CD4-positive, alpha-beta T cell treated with Interleukin-10 for 1 hour (primary cell): ENCODE results near the gene CCDC92.
"Not testable (repeated sequence)": the region's sequence is repeated elsewhere in the genome, so short reads cannot be mapped to it uniquely, and the experiment has no call there.

Experiments used
- DNase-seq: peaks from one replicate; pipeline ENCODE4 v3.0.0-alpha.2; 2020

CCDC92 gene

DNA sequence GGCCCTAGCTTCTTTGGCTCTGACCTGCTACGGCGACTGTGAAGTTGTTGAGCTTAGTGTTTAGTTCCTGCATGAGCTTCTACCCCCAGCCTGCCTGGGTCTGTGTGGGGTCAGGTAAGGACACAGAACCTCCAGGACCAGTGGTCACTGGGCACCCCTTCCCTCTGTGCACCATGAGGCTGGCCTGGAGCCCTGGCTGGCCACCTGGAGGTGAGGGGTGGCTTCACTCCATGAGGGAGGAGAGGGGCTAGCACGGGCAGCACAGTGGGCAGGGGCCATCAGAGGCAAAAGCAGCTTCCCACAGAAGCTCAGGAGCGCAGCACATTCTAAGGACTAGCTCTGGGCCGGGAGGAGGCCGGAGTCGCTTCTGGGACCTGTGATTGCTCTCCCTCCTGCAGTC lies 36.7 kb downstream of the CCDC92 start:
- DNase-seq, result no peak

- DNase-seq, result no peak
These were observed 37.8 kb downstream of the CCDC92 start for GRCh38 chr12:123934829-123935228.

DNA sequence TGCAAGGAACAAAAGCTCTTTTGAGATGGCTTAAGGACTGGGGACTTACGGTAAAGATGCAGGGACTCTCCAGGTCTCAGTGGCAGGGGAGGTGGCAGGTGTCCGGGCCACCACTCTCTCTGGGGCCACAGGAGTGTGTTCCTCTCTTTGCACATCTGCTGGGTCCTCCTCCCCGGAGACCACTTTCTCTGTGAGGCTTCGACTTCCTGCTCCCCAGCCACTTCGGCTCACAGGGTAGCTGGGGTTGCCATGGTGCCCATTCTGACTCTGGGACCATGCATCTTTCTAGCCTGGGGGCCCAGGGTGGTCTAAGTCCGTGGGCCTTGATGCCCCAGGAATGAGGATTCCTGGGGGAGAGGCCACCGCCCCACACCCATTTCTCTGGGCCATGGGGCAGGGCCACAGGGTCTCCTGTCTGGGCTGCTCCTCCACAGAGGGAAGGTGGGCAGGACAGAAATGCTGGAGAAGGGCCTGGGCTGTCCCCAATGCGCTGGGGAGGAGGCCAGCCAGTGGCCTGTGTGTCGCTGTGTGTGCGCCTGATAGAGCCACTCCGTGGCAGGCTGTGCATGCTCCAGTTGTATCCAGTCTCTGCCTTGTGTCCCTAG lies 38.5 kb downstream of the CCDC92 start:
- DNase-seq, result no peak

GRCh38 chr12:123933214-123933613 lies 39.4 kb downstream of the CCDC92 start:
- no peak for DNase-seq

DNA sequence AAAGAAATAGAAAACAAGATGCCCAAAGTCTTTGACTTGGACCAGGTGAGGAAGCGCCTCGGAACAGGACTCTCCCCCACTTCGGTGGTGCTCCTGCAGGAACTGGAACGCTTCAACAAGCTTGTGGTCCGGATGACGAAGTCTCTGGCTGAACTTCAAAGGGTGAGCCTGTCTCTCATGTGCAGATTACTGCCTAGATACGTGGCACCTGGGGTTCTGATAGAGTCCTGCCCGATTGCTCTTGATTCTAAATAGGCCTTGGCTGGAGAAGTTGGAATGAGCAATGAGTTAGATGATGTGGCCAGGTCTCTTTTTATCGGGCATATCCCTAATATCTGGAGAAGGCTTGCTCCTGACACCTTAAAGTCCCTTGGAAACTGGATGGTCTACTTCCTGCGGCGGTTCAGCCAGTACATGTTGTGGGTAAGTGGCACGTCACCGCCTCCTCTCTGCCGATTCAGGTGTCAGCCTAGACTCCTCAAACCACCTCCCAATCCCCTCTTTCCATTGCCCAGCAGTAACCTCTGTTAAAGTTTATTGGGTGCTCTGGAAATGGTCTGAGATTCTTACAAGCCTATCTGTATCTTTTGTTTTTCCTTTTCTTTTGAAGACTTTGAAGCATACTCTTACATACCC lies 40.8 kb downstream of the CCDC92 start:
- peak; percentile 42 for DNase-seq

GRCh38 chr12:123929946-123930583 lies 42.6 kb downstream of the CCDC92 start:
- no peak for DNase-seq

DNA sequence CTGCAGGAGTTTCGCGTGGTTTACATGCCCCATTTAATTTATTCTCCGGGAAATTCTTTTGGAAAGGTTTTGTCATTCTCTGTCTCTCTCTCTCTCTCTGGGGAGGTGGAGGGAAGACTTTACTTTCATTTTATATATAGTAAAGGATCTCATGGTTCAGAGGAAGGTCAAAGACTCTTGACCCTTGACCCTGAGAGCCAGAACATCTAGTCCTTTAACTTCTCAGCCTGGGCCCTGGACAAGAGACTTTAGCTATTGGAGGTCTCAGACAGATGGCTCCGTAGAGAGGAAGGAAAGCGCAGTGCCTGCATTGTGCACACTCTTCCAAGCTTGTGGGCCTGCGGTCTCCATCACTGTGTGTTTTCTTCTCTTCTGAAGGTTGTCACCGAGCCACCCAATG lies 43.7 kb downstream of the CCDC92 start:
- DNase-seq, result no peak

DNA sequence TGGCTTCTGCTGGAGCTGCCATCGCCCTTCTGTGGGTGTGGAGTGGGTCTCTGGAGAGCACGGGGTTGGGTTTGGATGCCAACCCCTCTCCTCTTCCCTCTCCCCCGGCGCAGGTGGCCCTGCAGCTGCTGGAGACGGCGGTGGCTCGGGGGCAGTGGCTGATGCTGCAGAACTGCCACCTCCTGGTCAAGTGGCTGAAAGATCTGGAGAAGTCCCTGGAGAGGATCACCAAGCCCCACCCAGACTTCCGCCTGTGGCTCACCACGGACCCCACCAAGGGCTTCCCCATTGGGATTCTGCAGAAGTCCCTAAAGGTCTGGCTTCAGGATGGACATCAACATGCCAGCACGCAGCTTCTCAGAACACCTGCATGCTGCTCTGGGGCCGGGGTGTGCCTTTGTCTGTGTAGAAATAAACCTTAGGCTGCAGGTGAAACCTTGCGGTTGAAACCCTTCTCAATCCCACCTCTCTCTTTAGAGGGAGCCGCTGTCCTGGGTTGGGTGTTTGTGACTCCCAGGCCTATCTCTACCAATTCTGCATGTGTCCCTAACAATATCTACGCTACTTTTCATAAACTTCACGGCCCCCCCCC lies 44.3 kb downstream of the CCDC92 start:
- DNase-seq, result no peak

DNA sequence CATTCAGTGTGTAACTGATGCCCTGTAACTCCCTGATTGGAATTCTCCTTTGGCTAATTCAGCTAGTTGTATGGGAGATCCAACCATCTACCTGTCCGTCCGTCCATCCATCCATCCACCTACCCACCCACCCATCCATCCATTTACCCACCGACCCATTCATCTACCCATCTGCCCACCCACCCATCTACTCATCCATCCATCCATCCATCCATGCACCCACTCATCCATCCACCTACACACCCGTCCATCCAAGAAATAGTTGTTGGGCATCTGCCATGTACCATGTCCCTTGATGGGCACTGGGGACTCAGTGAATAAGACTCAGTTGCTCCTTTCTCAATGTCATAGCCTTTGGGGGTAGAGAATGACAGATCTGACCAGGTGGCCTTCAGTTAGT lies 48.1 kb downstream of the CCDC92 start:
- DNase-seq, result no peak

GRCh38 chr12:123923927-123924326 lies 48.7 kb downstream of the CCDC92 start:
- no peak for DNase-seq

GRCh38 chr12:123923038-123923437 lies 49.6 kb downstream of the CCDC92 start:
- DNase-seq, result no peak

- DNase-seq, result no peak
These were observed 52.7 kb downstream of the CCDC92 start for GRCh38 chr12:123919980-123920360.

DNA sequence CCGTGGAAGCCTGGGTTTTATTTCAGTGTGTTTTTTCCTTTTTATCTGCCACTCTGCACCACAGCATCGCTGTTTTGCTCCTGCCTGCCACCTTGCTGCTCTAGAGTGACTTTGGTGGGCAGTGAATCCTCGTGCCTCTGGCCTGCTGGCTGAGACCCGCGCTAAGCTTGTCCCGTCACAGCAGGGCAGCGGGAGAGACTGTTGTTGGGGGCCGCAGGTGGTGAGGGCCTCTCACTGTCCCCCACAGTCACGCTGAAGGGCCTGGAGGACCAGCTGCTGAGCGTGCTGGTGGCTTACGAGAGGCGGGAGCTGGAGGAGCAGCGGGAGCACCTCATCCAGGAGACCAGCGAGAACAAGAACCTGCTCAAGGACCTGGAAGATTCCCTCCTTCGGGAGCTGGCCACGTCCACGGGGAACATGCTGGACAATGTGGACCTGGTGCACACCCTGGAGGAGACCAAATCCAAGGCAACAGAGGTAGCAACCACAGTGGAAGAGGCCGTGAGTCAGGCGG lies 55.2 kb downstream of the CCDC92 start:
- no peak for DNase-seq

DNA sequence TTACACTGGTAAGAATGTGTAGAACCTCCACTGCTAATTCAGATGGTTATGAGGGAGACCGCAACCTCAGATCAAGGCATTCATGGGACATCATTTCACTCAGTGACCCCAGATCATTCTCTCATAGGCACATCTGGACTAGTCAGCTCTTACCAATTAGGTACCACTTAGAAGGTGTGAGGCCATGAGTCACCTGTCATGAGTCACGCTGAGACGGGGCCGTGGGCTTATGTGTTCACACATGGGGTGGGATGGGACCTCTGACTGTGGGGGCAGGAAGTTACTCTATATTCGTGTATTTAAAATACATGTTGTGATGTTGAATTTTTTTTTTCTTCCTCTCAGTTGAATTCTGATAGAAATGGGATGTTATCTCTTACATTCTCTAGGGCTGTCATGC lies 55.9 kb downstream of the CCDC92 start:
- peak; percentile 18 for DNase-seq

DNA sequence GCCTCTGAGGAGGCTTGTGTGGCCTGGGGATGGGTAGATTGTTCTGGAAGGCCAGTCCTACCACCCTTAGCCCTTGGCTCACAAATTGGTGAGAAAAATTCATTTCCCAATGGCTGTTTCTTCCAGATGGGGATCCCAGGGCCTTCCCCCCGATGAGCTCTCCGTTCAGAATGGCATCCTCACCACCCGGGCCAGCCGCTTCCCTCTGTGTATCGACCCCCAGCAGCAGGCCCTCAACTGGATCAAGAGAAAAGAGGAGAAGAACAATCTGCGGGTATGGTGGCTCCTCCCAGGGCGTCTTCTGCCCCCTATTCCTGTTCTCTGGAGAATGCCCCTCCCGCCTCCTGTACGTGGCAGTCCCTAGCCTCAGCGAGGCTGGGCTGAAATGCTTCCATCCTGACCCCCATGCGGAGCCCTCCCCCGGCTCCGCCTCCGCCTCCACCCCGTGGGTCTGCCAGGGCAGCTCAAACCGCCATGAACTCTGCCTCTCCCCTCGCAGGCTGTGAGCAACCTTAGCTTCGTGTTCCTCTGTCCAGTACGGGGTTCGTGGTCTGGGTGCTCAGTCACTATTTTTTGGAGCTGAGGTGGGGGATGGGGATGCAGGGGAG lies 57.8 kb downstream of the CCDC92 start:
- no peak for DNase-seq

GRCh38 chr12:123912415-123913380 lies 59.9 kb downstream of the CCDC92 start:
- DNase-seq, result no peak

GRCh38 chr12:123911672-123912409 lies 60.8 kb downstream of the CCDC92 start:
- DNase-seq, result not testable (repeated sequence)

DNA sequence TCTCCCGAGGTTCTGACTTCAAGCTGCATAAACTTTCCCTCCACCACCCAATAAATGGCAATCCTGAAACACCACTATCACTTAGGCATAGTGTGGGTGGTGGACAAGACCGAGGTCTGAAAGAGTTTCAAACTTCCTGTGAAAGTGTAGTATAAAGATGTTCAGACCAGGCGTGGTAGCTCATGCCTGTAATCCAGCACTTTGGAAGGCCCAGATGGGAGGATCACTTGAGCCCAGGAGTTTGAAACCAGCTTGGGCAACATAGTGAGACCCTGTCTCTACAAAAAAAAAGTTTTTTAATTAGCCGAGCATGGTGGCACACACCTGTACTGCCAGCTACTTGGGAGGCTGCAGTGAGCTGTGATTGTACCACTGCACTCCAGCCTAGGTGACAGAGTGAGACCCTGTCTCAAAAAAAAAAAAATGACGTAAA lies 61.9 kb downstream of the CCDC92 start:
- no peak for DNase-seq

GRCh38 chr12:123910057-123910456 lies 62.6 kb downstream of the CCDC92 start:
- no peak for DNase-seq

DNA sequence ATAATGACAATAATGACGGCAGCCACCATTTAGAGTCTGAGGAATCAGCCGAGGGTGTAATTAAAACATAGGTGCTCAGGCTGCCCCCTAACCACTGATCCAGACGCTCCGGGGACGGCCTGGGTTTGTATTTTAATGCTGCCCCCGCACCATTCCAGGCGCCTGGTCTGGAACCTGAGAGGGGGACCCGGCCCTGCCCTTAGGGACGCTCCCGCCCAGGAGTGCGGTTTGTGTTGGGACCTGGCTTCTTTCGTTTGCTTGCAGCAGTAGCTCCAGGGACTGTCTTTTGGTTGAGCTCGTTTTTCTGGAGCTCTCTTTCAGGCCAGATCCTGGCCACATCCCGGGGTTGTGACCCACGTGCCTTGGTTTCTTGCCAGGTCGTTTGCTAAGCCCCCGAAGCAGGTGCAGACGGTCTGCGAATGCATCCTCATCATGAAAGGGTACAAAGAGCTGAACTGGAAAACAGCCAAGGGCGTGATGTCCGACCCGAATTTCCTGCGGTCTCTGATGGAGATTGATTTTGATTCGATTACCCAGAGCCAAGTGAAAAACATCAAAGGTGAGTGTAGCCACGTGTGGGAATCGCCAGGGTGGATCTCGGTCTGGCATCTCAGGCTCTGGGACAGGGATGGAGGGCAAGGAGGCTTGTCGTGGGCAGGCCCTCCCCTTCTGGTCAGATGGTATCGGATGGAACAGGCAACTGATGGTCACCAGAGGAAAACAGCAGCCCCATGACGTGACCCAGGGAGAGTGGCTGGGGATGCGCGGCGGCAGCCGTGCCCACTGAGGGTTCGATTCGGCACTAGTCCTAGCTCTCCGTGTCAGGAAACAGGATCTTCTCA lies 63.5 kb downstream of the CCDC92 start:
- no peak for DNase-seq
